IMR-90 (cell line): Measurements from ENCODE around the gene ASNSD1. TPM values are rescaled to one million over a fixed set of nuclear protein-coding genes. Genes with fewer than 3 reads are reported as not detected.

Experiments
- ATAC-seq: fragments of 200-7000 bp; cut with Tn5 transposase; 2 replicates; pipeline ENCODE4 v1.9.1; 2020; ENCODE audit warnings: low read depth, mild to moderate bottlenecking, moderate library complexity
- BruUV-seq: library from RNA; stranded (reverse); fragments of 400-500 nt; replicated peaks from 2 replicates; lab custom pipeline; 2021; lab: Mats Ljungman, UMichigan
- CTCF ChIA-PET: fragments of 300-600 bp; formaldehyde crosslinking; extraction: SDS; loops from one replicate; lab custom pipeline; 2021; ENCODE audit warnings: antibody characterized with exemption; lab: Yijun Ruan, JAX
- POLR2A ChIA-PET: fragments of 300-600 bp; sonication (Branson Sonifier 250); formaldehyde crosslinking; loops from one replicate; lab custom pipeline; 2022; ENCODE audit warnings: antibody characterized with exemption; ENCODE audit not compliant: unreplicated experiment; lab: Charles Lee
- DNase-seq: peaks from one replicate; pipeline ENCODE4 v3.0.0; 2013
- H2AFZ ChIP-seq: replicated peaks from 2 replicates; pipeline ENCODE3; 2013; ENCODE audit warnings: low read length, mild to moderate bottlenecking; ENCODE audit not compliant: poor library complexity
- H2AK5ac ChIP-seq: 2 replicates; pipeline ENCODE4 v1.6.1; 2013; ENCODE audit warnings: low read depth, low read length, inconsistent platforms
- H2AK9ac ChIP-seq: replicated peaks from 2 replicates; pipeline ENCODE3; 2013; ENCODE audit warnings: mild to moderate bottlenecking, low read depth, low read length, moderate library complexity; ENCODE audit not compliant: poor library complexity
- H2BK120ac ChIP-seq: 2 replicates; pipeline ENCODE4 v1.6.1; 2013; ENCODE audit warnings: low read depth, low read length, inconsistent platforms
- H2BK15ac ChIP-seq: 3 replicates; pipeline ENCODE4 v1.6.1; 2013; ENCODE audit warnings: low read depth, low read length, inconsistent platforms
- H2BK20ac ChIP-seq: 2 replicates; pipeline ENCODE4 v1.6.1; 2013; ENCODE audit warnings: low read depth, mild to moderate bottlenecking, inconsistent platforms, low read length, moderate library complexity
- H2BK5ac ChIP-seq: 2 replicates; pipeline ENCODE4 v1.6.1; 2013; ENCODE audit warnings: mild to moderate bottlenecking, low read depth, low read length, inconsistent platforms; ENCODE audit not compliant: poor library complexity, severe bottlenecking
- H3K14ac ChIP-seq: replicated peaks from 2 replicates; pipeline ENCODE4 v1.6.1; 2013; ENCODE audit warnings: low read depth, low read length, inconsistent platforms
- H3K18ac ChIP-seq: 2 replicates; pipeline ENCODE4 v1.6.1; 2013; ENCODE audit warnings: low read depth, low read length, control low read depth
- H3K23ac ChIP-seq: 2 replicates; pipeline ENCODE4 v1.6.1; 2013; ENCODE audit warnings: low read depth, low read length, inconsistent platforms
- H3K27ac ChIP-seq: 2 replicates; pipeline ENCODE4 v1.5.1; 2013; ENCODE audit warnings: mild to moderate bottlenecking, control low read depth, low read length; ENCODE audit not compliant: insufficient read depth
- H3K27me3 ChIP-seq: 2 replicates; pipeline ENCODE4 v1.6.1; 2013; ENCODE audit warnings: low read length; ENCODE audit not compliant: control insufficient read depth, insufficient read depth
- H3K36me3 ChIP-seq: 2 replicates; pipeline ENCODE4 v1.6.1; 2013; ENCODE audit warnings: low read length, mixed read lengths; ENCODE audit not compliant: control insufficient read depth, insufficient read depth
- H3K4ac ChIP-seq: 2 replicates; pipeline ENCODE4 v1.6.1; 2013; ENCODE audit warnings: low read depth, low read length, inconsistent platforms
- H3K4me1 ChIP-seq: 2 replicates; pipeline ENCODE4 v1.6.1; 2013; ENCODE audit warnings: low read length, mixed read lengths; ENCODE audit not compliant: control insufficient read depth, insufficient read depth
- H3K4me2 ChIP-seq: 2 replicates; pipeline ENCODE4 v1.6.1; 2013; ENCODE audit warnings: low read depth, mild to moderate bottlenecking, control low read depth, low read length, moderate library complexity
- H3K4me3 ChIP-seq: 2 replicates; pipeline ENCODE4 v1.5.1; 2013; ENCODE audit warnings: low read depth, mild to moderate bottlenecking, control low read depth, low read length, moderate library complexity; ENCODE audit not compliant: insufficient read depth
- H3K56ac ChIP-seq: 2 replicates; pipeline ENCODE4 v1.6.1; 2013; ENCODE audit warnings: low read length, inconsistent platforms; ENCODE audit not compliant: insufficient read depth; ENCODE audit errors: extremely low read depth
- H3K79me1 ChIP-seq, 2 experiments: 2 replicates each; pipeline ENCODE4 v1.6.1; 2013; ENCODE audit warnings: low read length in 2 of 2, inconsistent platforms in 1 of 2, low read depth in 1 of 2
- H3K9ac ChIP-seq: 2 replicates; pipeline ENCODE4 v1.6.1; 2013; ENCODE audit warnings: low read depth, low read length, control low read depth
- H3K9me1 ChIP-seq: 2 replicates; pipeline ENCODE4 v1.6.1; 2013; ENCODE audit warnings: low read length, inconsistent platforms; ENCODE audit not compliant: insufficient read depth
- H3K9me3 ChIP-seq: 2 replicates; pipeline ENCODE4 v1.6.1; 2013; ENCODE audit warnings: low read length; ENCODE audit not compliant: control insufficient read depth, insufficient read depth
- H4K20me1 ChIP-seq: 2 replicates; pipeline ENCODE4 v1.6.1; 2013; ENCODE audit warnings: low read length, inconsistent platforms; ENCODE audit not compliant: insufficient read depth
- H4K5ac ChIP-seq: 2 replicates; pipeline ENCODE4 v1.6.1; 2013; ENCODE audit warnings: mild to moderate bottlenecking, low read depth, low read length, control low read depth
- H4K8ac ChIP-seq, 2 experiments: 2 replicates each; pipeline ENCODE4 v1.6.1; 2013; ENCODE audit warnings: low read depth in 2 of 2, low read length in 2 of 2, control low read depth in 1 of 2, inconsistent platforms in 1 of 2
- H4K91ac ChIP-seq: 2 replicates; pipeline ENCODE4 v1.6.1; 2013; ENCODE audit warnings: low read depth, low read length, inconsistent platforms; ENCODE audit not compliant: insufficient read depth
- BHLHE40 ChIP-seq: fragments of 150-350 bp; IDR thresholded peaks from 2 replicates; pipeline ENCODE4 v1.6.1; 2016; ENCODE audit warnings: mild to moderate bottlenecking, low read depth, low read length
- CEBPB ChIP-seq: IDR thresholded peaks from 2 replicates; pipeline ENCODE4 v1.6.1; 2012; ENCODE audit warnings: low read depth, low read length, improper control_type of control experiment
- CHD1 ChIP-seq: IDR thresholded peaks from 2 replicates; pipeline ENCODE4 v1.6.1; 2012; ENCODE audit warnings: low read depth, low read length, improper control_type of control experiment
- CTCF ChIP-seq: conservative IDR thresholded peaks from 2 replicates; pipeline ENCODE4 v1.5.1; 2012; ENCODE audit warnings: mild to moderate bottlenecking, low read depth, low read length, improper control_type of control experiment
- ELK1 ChIP-seq: fragments of 150-350 bp; IDR thresholded peaks from 2 replicates; pipeline ENCODE4 v1.6.1; 2016; ENCODE audit warnings: low read depth, mild to moderate bottlenecking, low read length, moderate library complexity, borderline replicate concordance
- FOS ChIP-seq: fragments of 150-350 bp; IDR thresholded peaks from 2 replicates; pipeline ENCODE4 v1.6.1; 2016; ENCODE audit warnings: low read depth, low read length
- MAFK ChIP-seq: IDR thresholded peaks from 2 replicates; pipeline ENCODE4 v1.6.1; 2012; ENCODE audit warnings: low read depth, low read length, improper control_type of control experiment
- MAZ ChIP-seq: IDR thresholded peaks from 2 replicates; pipeline ENCODE4 v1.6.1; 2012; ENCODE audit warnings: low read depth, mild to moderate bottlenecking, low read length, improper control_type of control experiment, moderate library complexity, borderline replicate concordance
- MXI1 ChIP-seq: IDR thresholded peaks from 2 replicates; pipeline ENCODE4 v1.6.1; 2012; ENCODE audit warnings: low read depth, mild to moderate bottlenecking, low read length, moderate library complexity, borderline replicate concordance
- NFE2L2 ChIP-seq: fragments of 150-350 bp; IDR thresholded peaks from 2 replicates; pipeline ENCODE4 v1.6.1; 2016; ENCODE audit warnings: low read depth, mild to moderate bottlenecking, low read length
- POLR2A ChIP-seq: IDR thresholded peaks from 2 replicates; pipeline ENCODE4 v1.6.1; 2012; ENCODE audit warnings: mild to moderate bottlenecking, low read depth, low read length
- RAD21 ChIP-seq: IDR thresholded peaks from 2 replicates; pipeline ENCODE4 v1.6.1; 2012; ENCODE audit warnings: low read length, improper control_type of control experiment
- RCOR1 ChIP-seq: IDR thresholded peaks from 2 replicates; pipeline ENCODE4 v1.6.1; 2012; ENCODE audit warnings: mild to moderate bottlenecking, low read length, improper control_type of control experiment; ENCODE audit not compliant: insufficient replicate concordance
- RFX5 ChIP-seq: IDR thresholded peaks from 2 replicates; pipeline ENCODE4 v1.8.0; 2012; ENCODE audit warnings: low read depth, mild to moderate bottlenecking, low read length, moderate library complexity
- SMC3 ChIP-seq: fragments of 150-350 bp; IDR thresholded peaks from 2 replicates; pipeline ENCODE4 v1.6.1; 2016; ENCODE audit warnings: low read depth, mild to moderate bottlenecking, antibody characterized with exemption, low read length, moderate library complexity
- USF2 ChIP-seq: fragments of 150-350 bp; IDR thresholded peaks from 2 replicates; pipeline ENCODE4 v1.6.1; 2017; ENCODE audit warnings: mild to moderate bottlenecking, antibody characterized with exemption, low read length, low read depth
- WGBS, 2 experiments: methylation state at CpG; one replicate each; pipeline versions ENCODE4 v1.1.5 to v1.1.7; 2013; ENCODE audit warnings: missing lambda C conversion rate in 2 of 2; ENCODE audit not compliant: insufficient read length in 1 of 2; ENCODE audit errors: extremely low coverage in 2 of 2; 5-methylcytosine and 5-hydroxymethylcytosine counted together
- dilution Hi-C: fragments of 300-500 bp; cut with HindIII; formaldehyde crosslinking; loops from one replicate; pipeline ENCODE4 v1.14.3; 2018; ENCODE audit warnings: low sequenced_read_pairs; ENCODE audit not compliant: unreplicated experiment
- in situ Hi-C: fragments of 300-500 bp; cut with MboI; formaldehyde crosslinking; loops from 3 replicates; pipeline ENCODE4 v1.14.3; 2019; ENCODE audit warnings: low sequenced_read_pairs, inconsistent platforms, mixed read lengths
- intact Hi-C: fragments of 100-400 bp; cut with micrococcal nuclease; formaldehyde crosslinking; loops from 2 replicates; pipeline ENCODE4 v1.10.0; 2022
- polyA plus RNA-seq, 3 experiments: library from polyadenylated mRNA; depleted of rRNA; stranded (reverse); fragments of >200 nt; gene quantifications; 2 replicates each; pipeline ENCODE4 v1.2.3, GENCODE V29; 2012; ENCODE audit warnings: low replicate concordance in 1 of 3
- total RNA-seq: library from RNA; depleted of rRNA; stranded (reverse); fragments of >200 nt; gene quantifications from 2 replicates; pipeline ENCODE4 v1.2.3, GENCODE V29; 2012

ASNSD1 gene
- total and polyA plus RNA-seq, 2 of the 4 experiments (the other 2 are of a cell fraction), result 29.1 to 35.7 TPM

GRCh38 chr2:189683348-189683747, 22.1 kb downstream of the ASNSD1 start:
- no peak overlapping the region for H3K18ac ChIP-seq
- no peak overlapping the region for H2BK5ac ChIP-seq
- H3K4me1 ChIP-seq, result peaks cover 7% of the 10 kb centered on the region; the same call in 1 of the 2 replicates
- no peak overlapping the region for H3K56ac ChIP-seq
- H2BK15ac ChIP-seq, result no peak overlapping the region
- no peak overlapping the region for H3K23ac ChIP-seq
- H3K14ac ChIP-seq, result no peak overlapping the region
- H3K4me3 ChIP-seq, result no peak overlapping the region
- no peak overlapping the region for H4K5ac ChIP-seq
- H3K4ac ChIP-seq, result no peak overlapping the region
- H3K9me1 ChIP-seq, result no peaks in the 10 kb centered on the region
- H3K27ac ChIP-seq, result no peak overlapping the region
- DNase-seq (peak; percentile 13), ATAC-seq (no peak)
- in situ Hi-C loops (no loop called here), intact Hi-C loops (no loop called here), dilution Hi-C loops (no loop called here)
- no peak for TF ChIP-seq USF2
- no peak for TF ChIP-seq RAD21
- TF ChIP-seq BHLHE40, result no peak
- TF ChIP-seq POLR2A, result no peak
- TF ChIP-seq MXI1, result no peak
- TF ChIP-seq FOS, result no peak
- no peak for TF ChIP-seq CHD1
- no peak for TF ChIP-seq ELK1
- no peak for TF ChIP-seq MAZ
- no peak for TF ChIP-seq MAFK
- no peak for TF ChIP-seq NFE2L2
- no peak for TF ChIP-seq CTCF
- TF ChIP-seq CEBPB, result no peak
- no peak for TF ChIP-seq RCOR1
- no peak for TF ChIP-seq SMC3
- TF ChIP-seq RFX5, result no peak
- no peak overlapping the region for H4K8ac ChIP-seq
- peaks cover 4% of the 10 kb centered on the region; the same call in 1 of the 2 replicates for H4K20me1 ChIP-seq
- H3K9me3 ChIP-seq, result no peaks in the 10 kb centered on the region
- ChIA-PET CTCF (no interaction called here), POLR2A (no interaction called here)
- H2BK20ac ChIP-seq, result no peak overlapping the region
- no peak overlapping the region for H2AK5ac ChIP-seq
- no peak overlapping the region for H3K9ac ChIP-seq
- H2AFZ ChIP-seq, result no peak overlapping the region
- no peak overlapping the region for H3K4me2 ChIP-seq
- no TSS peak for BruUV-seq
- 0 out of 2 replicates have a peak, but pooled peaks cover 1% of the 10 kb centered on the region for H3K36me3 ChIP-seq
- WGBS, 2 experiments, result 90% methylated on average over 1 of the region's 1 CpG; no CpG with 5 or more reads in 1 of the 2 experiments
- no peak overlapping the region for H2AK9ac ChIP-seq
- no peak overlapping the region for H2BK120ac ChIP-seq
- H4K91ac ChIP-seq, result no peak overlapping the region
- H3K27me3 ChIP-seq, result no peaks in the 10 kb centered on the region
- peaks cover 9 to 14% of the 10 kb centered on the region in 2 experiments; a peak in 2 of 4 replicates for H3K79me1 ChIP-seq
